DMS79 (cell line): Measurements from ENCODE around the gene ING4.
"Not testable (repeated sequence)": the region's sequence is repeated elsewhere in the genome, so short reads cannot be mapped to it uniquely, and the experiment has no call there.

Source experiments
- DNase-seq: peaks from one replicate; lab custom pipeline; 2025; lab: John Stamatoyannopoulos, UW

The ING4 gene

GRCh38 chr12:6662906-6663742 is at the start of gene ING4:
ING4 (minus strand) TSS chr12:6663119; CDS start chr12:6663101, 18 bp downstream.
- peak; percentile 99 for DNase-seq

- DNase-seq = no peak
These were observed 46.1 kb upstream of the ING4 start for GRCh38 chr12:6708960-6709394.

GRCh38 chr12:6708351-6708750 is 45.4 kb upstream of the ING4 start:
- DNase-seq = not testable (repeated sequence)

GRCh38 chr12:6703631-6704030 is 40.7 kb upstream of the ING4 start:
- no peak for DNase-seq

- no peak for DNase-seq
These were observed 38.3 kb upstream of the ING4 start for GRCh38 chr12:6701078-6701768.

- no peak for DNase-seq
These were observed 37.7 kb upstream of the ING4 start, which contains the start of gene PIANP for GRCh38 chr12:6700646-6701051. PIANP (minus strand) TSS chr12:6700815; CDS start chr12:6698061, 2,754 bp downstream.

GRCh38 chr12:6699989-6700645 is 37.2 kb upstream of the ING4 start:
- no peak for DNase-seq

GRCh38 chr12:6699259-6699988 is 36.5 kb upstream of the ING4 start:
- no peak for DNase-seq

- DNase-seq = no peak
These were observed 35.6 kb upstream of the ING4 start for GRCh38 chr12:6698352-6699046.

GRCh38 chr12:6697584-6698351 is 34.8 kb upstream of the ING4 start:
- no peak for DNase-seq

GRCh38 chr12:6696690-6697583 is 34.0 kb upstream of the ING4 start:
- no peak for DNase-seq

GRCh38 chr12:6695313-6696045 is 32.6 kb upstream of the ING4 start:
- no peak for DNase-seq

GRCh38 chr12:6694701-6695100 is 31.8 kb upstream of the ING4 start:
- no peak for DNase-seq

GRCh38 chr12:6693832-6694355 is 31.0 kb upstream of the ING4 start:
- DNase-seq = no peak

GRCh38 chr12:6692888-6693287 is 30.0 kb upstream of the ING4 start:
- no peak for DNase-seq

GRCh38 chr12:6691473-6691872 is 28.6 kb upstream of the ING4 start:
- DNase-seq = no peak

GRCh38 chr12:6688999-6689882 is 26.3 kb upstream of the ING4 start, which contains the start of gene ZNF384:
ZNF384 (minus strand) TSS chr12:6689375; CDS start chr12:6679520, 9,855 bp downstream.
- DNase-seq = peak; percentile 98
